Left lung (tissue), 10 donors: ENCODE results near the gene FAM120A. TPM values are rescaled to one million over a fixed set of nuclear protein-coding genes. Genes with fewer than 3 reads are reported as not detected.

ENCODE experiments used
- ATAC-seq: fragments of 200-7000 bp; cut with Tn5 transposase; one replicate; pipeline ENCODE4 v1.9.1; 2020; ENCODE audit warnings: moderate library complexity
- DNase-seq, 4 donors: peaks; one replicate each; pipeline ENCODE4 v3.0.0-alpha.2; 2013 to 2020
- H3K27ac ChIP-seq, 2 donors: fragments of 200-600 bp; sonication (generic) in 1 of 2; one replicate each; pipeline versions ENCODE4 v1.5.0 to v1.8.0; 2020 to 2021
- H3K27me3 ChIP-seq, 2 donors: fragments of 200-600 bp; sonication (generic) in 1 of 2; one replicate each; pipeline versions ENCODE4 v1.5.0 to v1.8.0; 2020 to 2021
- H3K36me3 ChIP-seq, 2 donors: fragments of 200-600 bp; sonication (generic) in 1 of 2; one replicate each; pipeline versions ENCODE4 v1.5.0 to v1.8.0; 2020 to 2021
- H3K4me1 ChIP-seq, 2 donors: fragments of 200-600 bp; one replicate each; pipeline ENCODE4 v1.8.0; 2021
- H3K4me3 ChIP-seq, 2 donors: fragments of 200-600 bp; sonication (generic) in 1 of 2; one replicate each; pipeline versions ENCODE4 v1.5.0 to v1.8.0; 2020 to 2021; ENCODE audit warnings: mild to moderate bottlenecking in 1 of 2
- H3K9me3 ChIP-seq, 2 donors: fragments of 200-600 bp; sonication (generic) in 1 of 2; one replicate each; pipeline versions ENCODE4 v1.5.0 to v1.8.0; 2020 to 2021
- intact Hi-C, 2 donors: fragments of 100-400 bp; cut with DNase I; formaldehyde crosslinking; loops; one replicate each; pipeline versions ENCODE4 v1.11.2 to v1.14.2; 2022
- polyA plus RNA-seq, 6 donors: library from polyadenylated mRNA; unstranded; fragments of 120-200 nt; gene quantifications; one replicate each; pipeline ENCODE4 v1.2.1, GENCODE V29; 2013; ENCODE audit not compliant: insufficient read length in 6 of 6
- total RNA-seq, 2 donors: library from RNA; stranded (reverse); fragmentation: NEBNext Ultra II Directional; extraction: Animal tissue kit (Norgen Biotek cat#: 25700); gene quantifications; one replicate each; pipeline ENCODE4 v1.2.1, GENCODE V29; 2021
- TF ChIP-seq, protein P1 (sequence below), 2 donors: fragments of 200-600 bp; sonication (generic) in 1 of 2; IDR thresholded peaks; one replicate each; pipeline versions ENCODE4 v1.5.0 to v1.8.0; 2021; ENCODE audit warnings: antibody characterized with exemption in 2 of 2
- donor health status: DM: no; HTN: yes; CAD: no.
- donor health status: DM: no; HTN: no; CAD: no.

The FAM120A gene
- total and polyA plus RNA-seq, 8 donors: 61.0 to 160 (median 74.0) TPM

DNA sequence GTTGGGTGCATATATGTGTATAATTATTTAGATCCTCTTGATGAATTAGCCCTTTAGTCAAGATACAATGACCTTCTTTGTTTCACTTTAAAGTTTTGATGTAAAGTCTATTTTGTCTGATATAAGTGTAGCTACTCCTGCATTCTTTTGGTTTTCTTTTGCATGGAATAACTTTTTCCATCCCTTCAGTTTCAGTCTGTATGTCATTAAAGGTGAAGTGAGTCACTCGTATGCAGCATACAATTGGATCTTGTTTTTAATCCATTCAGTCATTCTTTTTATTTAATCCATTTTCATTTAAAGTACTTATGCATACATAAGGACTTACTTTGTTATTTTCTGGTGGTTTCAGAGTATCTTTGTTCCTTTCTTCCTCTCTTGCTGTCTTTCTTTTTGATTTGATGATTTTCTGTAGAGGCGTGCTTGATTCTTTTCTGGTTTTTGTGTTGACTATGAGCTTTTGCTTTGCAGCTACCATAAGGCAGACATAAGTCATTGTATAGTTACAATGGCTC lies 36.3 kb upstream of the FAM120A start:
- no peak overlapping the region for H3K4me3 ChIP-seq
- DNase-seq (no peak), ATAC-seq (no peak)
- H3K27me3 ChIP-seq: no peaks in the 10 kb centered on the region
- intact Hi-C loops: no loop called here
- H3K27ac ChIP-seq: no peak overlapping the region
- no peaks in the 10 kb centered on the region for H3K36me3 ChIP-seq
- H3K9me3 ChIP-seq: peaks cover 0 to 30% of the 10 kb centered on the region in 2 donors
- H3K4me1 ChIP-seq: no peaks in the 10 kb centered on the region
- TF ChIP-seq, protein P1, sequence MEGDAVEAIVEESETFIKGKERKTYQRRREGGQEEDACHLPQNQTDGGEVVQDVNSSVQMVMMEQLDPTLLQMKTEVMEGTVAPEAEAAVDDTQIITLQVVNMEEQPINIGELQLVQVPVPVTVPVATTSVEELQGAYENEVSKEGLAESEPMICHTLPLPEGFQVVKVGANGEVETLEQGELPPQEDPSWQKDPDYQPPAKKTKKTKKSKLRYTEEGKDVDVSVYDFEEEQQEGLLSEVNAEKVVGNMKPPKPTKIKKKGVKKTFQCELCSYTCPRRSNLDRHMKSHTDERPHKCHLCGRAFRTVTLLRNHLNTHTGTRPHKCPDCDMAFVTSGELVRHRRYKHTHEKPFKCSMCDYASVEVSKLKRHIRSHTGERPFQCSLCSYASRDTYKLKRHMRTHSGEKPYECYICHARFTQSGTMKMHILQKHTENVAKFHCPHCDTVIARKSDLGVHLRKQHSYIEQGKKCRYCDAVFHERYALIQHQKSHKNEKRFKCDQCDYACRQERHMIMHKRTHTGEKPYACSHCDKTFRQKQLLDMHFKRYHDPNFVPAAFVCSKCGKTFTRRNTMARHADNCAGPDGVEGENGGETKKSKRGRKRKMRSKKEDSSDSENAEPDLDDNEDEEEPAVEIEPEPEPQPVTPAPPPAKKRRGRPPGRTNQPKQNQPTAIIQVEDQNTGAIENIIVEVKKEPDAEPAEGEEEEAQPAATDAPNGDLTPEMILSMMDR (IDR thresholded peaks at IDR 0.05): no peak

DNA sequence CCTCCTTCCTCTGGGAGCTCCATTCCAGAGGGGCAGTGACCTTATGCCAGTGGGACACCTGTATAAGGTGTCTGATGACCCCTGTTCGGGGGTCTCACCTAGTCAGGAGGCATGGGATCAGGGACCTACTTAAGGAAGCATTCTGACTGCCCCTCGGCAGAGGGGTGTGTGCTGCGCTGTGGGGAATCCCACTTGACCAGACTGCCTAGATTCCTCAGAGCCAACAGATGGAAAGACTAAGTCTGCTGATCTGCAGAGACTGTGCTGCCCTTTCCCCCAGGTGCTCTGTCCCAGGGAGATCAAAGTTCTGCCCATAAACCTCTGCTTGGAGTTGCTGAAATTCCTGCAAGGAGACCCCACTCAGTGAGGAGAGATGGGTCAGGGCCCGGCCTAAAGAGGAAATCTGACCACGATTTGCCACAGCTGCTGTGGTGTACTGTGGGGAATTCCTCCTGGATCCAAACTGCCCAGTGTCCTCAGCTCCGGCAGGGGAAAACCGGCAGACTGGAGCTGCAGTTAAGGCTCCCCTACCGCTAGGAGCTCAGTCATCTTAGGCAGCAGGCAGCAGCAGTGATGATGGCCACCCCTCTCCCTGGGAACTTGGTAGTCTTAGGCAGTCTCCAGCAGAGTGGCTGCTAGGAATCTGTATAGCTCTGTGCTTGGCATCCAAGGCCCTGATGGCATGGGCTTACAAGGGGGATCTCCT lies 34.8 kb upstream of the FAM120A start:
- DNase-seq (no peak), ATAC-seq (no peak)
- Histone ChIP-seq H3K27me3 (no peaks in the 10 kb centered on the region), H3K27ac (no peak overlapping the region), H3K4me3 (no peak overlapping the region), H3K4me1 (no peaks in the 10 kb centered on the region), H3K9me3 (peaks cover 0 to 30% of the 10 kb centered on the region in 2 donors), H3K36me3 (no peaks in the 10 kb centered on the region)
- TF ChIP-seq, protein P1 (IDR thresholded peaks at IDR 0.05): no peak
- intact Hi-C loops: no loop called here

DNA sequence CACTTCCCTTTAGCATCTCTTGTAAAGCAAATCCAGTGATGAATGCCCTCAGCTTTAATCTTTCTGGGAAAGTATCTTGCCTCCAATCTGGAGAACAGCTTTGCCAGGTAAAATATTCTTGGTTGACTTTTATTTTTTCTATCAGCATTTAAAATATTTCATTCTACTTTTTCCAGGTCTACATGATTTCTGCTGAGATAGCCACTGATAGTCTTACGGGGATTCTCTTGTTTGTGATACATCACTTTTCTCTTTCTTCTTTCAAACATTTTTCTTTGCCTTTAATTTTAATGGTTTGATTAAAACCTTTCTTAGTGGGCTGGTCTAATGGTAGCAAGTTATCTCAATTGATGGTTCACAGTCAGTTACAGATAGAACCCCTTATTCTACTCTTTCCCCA lies 33.9 kb upstream of the FAM120A start:
- Histone ChIP-seq H3K27ac (no peak overlapping the region), H3K36me3 (no peaks in the 10 kb centered on the region), H3K4me3 (no peak overlapping the region), H3K27me3 (no peaks in the 10 kb centered on the region), H3K9me3 (peaks cover 0 to 30% of the 10 kb centered on the region in 2 donors), H3K4me1 (no peaks in the 10 kb centered on the region)
- intact Hi-C loops: no loop called here
- TF ChIP-seq, protein P1 (IDR thresholded peaks at IDR 0.05): no peak
- ATAC-seq (no peak), DNase-seq (no peak)

DNA sequence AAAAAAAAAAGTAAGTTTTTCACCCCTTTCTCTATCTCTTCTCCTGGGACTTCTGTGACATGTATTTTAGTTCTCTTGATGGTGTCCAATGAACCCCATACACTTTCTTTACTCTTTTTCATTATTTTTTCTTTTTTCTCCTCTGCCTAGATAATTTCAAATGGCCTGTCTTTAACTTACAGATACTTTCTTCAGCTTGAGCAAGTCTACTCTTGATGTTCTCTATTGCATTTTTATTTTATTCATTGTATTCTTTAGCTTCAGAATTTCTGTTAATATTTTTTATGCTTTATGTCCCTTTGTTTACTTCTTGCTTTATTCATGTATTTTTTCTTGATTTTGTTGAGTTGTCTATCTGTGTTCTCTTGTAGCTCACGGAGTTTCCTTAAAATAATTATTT lies 32.5 kb upstream of the FAM120A start:
- no peaks in the 10 kb centered on the region for H3K4me1 ChIP-seq
- intact Hi-C loops: no loop called here
- TF ChIP-seq, protein P1 (IDR thresholded peaks at IDR 0.05): no peak
- no peak overlapping the region for H3K27ac ChIP-seq
- H3K4me3 ChIP-seq: no peak overlapping the region
- H3K36me3 ChIP-seq: no peaks in the 10 kb centered on the region
- peaks cover 0 to 30% of the 10 kb centered on the region in 2 donors for H3K9me3 ChIP-seq
- no peak for DNase-seq
- no peaks in the 10 kb centered on the region for H3K27me3 ChIP-seq
- no peak for ATAC-seq

DNA sequence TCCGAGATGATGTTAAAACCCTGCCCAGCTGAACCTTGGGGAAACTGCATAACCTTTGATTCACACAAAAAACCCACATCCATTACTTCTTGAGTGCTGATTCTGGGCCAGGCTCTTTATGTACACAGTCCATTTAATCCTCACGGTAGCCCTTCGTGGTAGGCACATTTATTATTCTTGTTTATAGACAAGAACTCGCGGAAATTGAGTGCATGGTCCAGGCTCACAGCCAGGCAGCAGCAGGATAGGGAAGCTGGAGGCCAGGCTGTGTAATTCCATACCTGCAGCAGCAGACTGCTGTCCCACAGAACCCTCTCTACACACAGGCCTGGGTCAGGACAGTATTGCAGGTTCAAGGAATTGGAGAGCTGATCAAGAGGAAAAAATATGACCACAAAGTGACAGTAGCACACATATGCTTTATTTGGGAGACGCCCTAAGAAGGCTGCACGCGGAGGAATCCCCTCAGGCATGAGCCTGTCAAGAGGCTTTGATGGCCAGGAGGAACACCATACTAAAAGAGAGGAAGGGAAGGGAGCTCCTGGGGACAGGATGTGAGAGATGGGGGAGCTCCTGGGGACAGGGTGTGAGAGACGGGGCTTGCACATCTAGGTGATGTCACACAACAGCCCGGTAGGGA lies 28.4 kb upstream of the FAM120A start:
- Histone ChIP-seq H3K27me3 (no peaks in the 10 kb centered on the region), H3K4me1 (no peaks in the 10 kb centered on the region), H3K36me3 (no peaks in the 10 kb centered on the region), H3K9me3 (peaks cover 0 to 24% of the 10 kb centered on the region in 2 donors), H3K4me3 (no peak overlapping the region), H3K27ac (no peak overlapping the region)
- ATAC-seq: no peak
- intact Hi-C loops: no loop called here
- no peak for DNase-seq
- TF ChIP-seq, protein P1 (IDR thresholded peaks at IDR 0.05): no peak
